Neural progenitor cell (in vitro differentiated cells): ENCODE results near the gene SMC5.

Experiments used
- CTCF ChIP-seq: fragments of 200-600 bp; sonication (generic); IDR thresholded peaks from 2 replicates; pipeline ENCODE4 v1.5.1; 2017; ENCODE audit warnings: antibody characterized with exemption, mild to moderate bottlenecking
- EZH2 ChIP-seq: fragments of 200-600 bp; sonication (generic); IDR thresholded peaks from 2 replicates; pipeline ENCODE4 v1.6.1; 2017; ENCODE audit warnings: antibody characterized with exemption, mild to moderate bottlenecking, moderate library complexity
- EZH2phosphoT487 ChIP-seq: fragments of 200-600 bp; sonication (generic); IDR thresholded peaks from 2 replicates; pipeline ENCODE4 v1.6.1; 2017; ENCODE audit warnings: antibody characterized with exemption

DNA sequence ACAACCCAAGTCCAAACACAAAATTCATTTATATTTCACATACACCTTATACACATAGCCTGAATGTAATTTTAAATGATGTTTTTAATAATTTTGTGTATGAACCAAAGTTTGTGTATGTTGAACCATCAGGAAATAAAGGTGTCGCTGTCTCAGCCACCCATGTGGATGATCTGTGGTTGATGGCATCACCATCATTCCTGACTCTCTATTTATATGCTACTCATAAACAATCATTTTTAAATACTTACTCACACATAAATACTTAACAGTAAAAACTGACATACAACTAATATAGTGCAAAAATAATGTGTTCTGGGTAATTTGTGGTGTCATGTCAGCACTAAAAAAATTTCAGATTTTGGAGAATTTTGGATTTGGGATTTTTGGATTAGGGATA lies 38.4 kb downstream of the SMC5 start:
- no peak for TF ChIP-seq CTCF
- TF ChIP-seq EZH2phosphoT487: no peak
- TF ChIP-seq EZH2: no peak
